ENCODE data around the gene RAB3A. TPM values are rescaled to one million over a fixed set of nuclear protein-coding genes. Genes with fewer than 3 reads are reported as not detected.
A peak's percentile ranks its signal among the peaks of the same experiment; 100 is the strongest.

RAB3A gene
- total RNA-seq, 4 donors from 2014 or later: 0.30 to 0.76 (median 0.44) TPM; not detected in 1

GRCh38 chr19:18155095-18156087, 48.5 kb downstream of the RAB3A start:
- Histone ChIP-seq H3K4me3 (peak overlapping the region in 2 of 4 donors; percentile 22 to 41), H3K27ac (peak overlapping the region; percentile 77 to 97 (median 84)), H3K36me3 (peaks cover 0 to 11% (median 0%) of the 10 kb centered on the region in 3 donors), H3K9me3 (no peaks in the 10 kb centered on the region), H3K4me1 (peaks cover 44 to 88% (median 62%) of the 10 kb centered on the region in 3 donors), H3K27me3 (no peaks in the 10 kb centered on the region)
- WGBS, 2 donors: 83 to 89% methylated on average over 2 to 6 of the region's 43 CpGs
- no peak for DNase-seq
- TF ChIP-seq CTCF (IDR thresholded peaks at IDR 0.05): no peak
- intact Hi-C loops (cut with DNase I): loop anchor here (5.0 kb wide), 1 partner anchor 43 kb away; no protein-coding TSS in a partner anchor

GRCh38 chr19:18153556-18154134, 50.2 kb downstream of the RAB3A start:
- Histone ChIP-seq H3K36me3 (peaks cover 0 to 16% (median 0%) of the 10 kb centered on the region in 3 donors), H3K4me3 (peak overlapping the region; percentile 66 to 98 (median 84)), H3K27me3 (no peaks in the 10 kb centered on the region), H3K4me1 (peaks cover 44 to 76% (median 56%) of the 10 kb centered on the region in 3 donors), H3K27ac (peak overlapping the region; percentile 89 to 99 (median 96)), H3K9me3 (no peaks in the 10 kb centered on the region)
- DNase-seq: no peak
- 0 to 20% methylated on average over 3 to 11 of the region's 38 CpGs for WGBS, 2 donors
- intact Hi-C loops (cut with DNase I): no loop called here
- TF ChIP-seq POLR2A (IDR thresholded peaks at IDR 0.05) (no peak), CTCF (IDR thresholded peaks at IDR 0.05) (no peak)

GRCh38 chr19:18152817-18153555, 50.9 kb downstream of the RAB3A start, which contains the start of gene PIK3R2:
Gene PIK3R2 (plus strand): TSS chr19:18153163. CDS start chr19:18155880, 2,717 bp downstream.
- DNase-seq: peak; percentile 90
- WGBS, 2 donors: 0 to 1% methylated on average over 1 to 19 of the region's 86 CpGs
- intact Hi-C loops (cut with DNase I): no loop called here
- Histone ChIP-seq H3K9me3 (no peaks in the 10 kb centered on the region), H3K36me3 (peaks cover 0 to 16% (median 0%) of the 10 kb centered on the region in 3 donors), H3K4me1 (peaks cover 44 to 69% (median 49%) of the 10 kb centered on the region in 3 donors), H3K27ac (peak within 1 kb of the TSS; percentile 89 to 99 (median 96)), H3K4me3 (peak within 1 kb of the TSS; percentile 66 to 98 (median 84)), H3K27me3 (no peaks in the 10 kb centered on the region)
- TF ChIP-seq POLR2A (IDR thresholded peaks at IDR 0.05) (peak in 3 of 4 donors; percentile 69 to 84 (median 83)), CTCF (IDR thresholded peaks at IDR 0.05) (peak in 1 of 6 experiments; percentile 14)

- intact Hi-C loops (cut with DNase I): no loop called here
- H3K27ac ChIP-seq: peak overlapping the region; percentile 89 to 99 (median 96)
- no peaks in the 10 kb centered on the region for H3K9me3 ChIP-seq
- peak overlapping the region; percentile 66 to 98 (median 84) for H3K4me3 ChIP-seq
- H3K36me3 ChIP-seq: peaks cover 0 to 20% (median 0%) of the 10 kb centered on the region in 3 donors
- H3K27me3 ChIP-seq: no peaks in the 10 kb centered on the region
- H3K4me1 ChIP-seq: peaks cover 40 to 64% (median 45%) of the 10 kb centered on the region in 3 donors
- peak; percentile 50 to 81 (median 68) for TF ChIP-seq CTCF (IDR thresholded peaks at IDR 0.05)
- no peak for TF ChIP-seq POLR2A (IDR thresholded peaks at IDR 0.05)
- WGBS, 2 donors: 0 to 1% methylated on average over 13 to 22 of the region's 22 CpGs
- peak; percentile 88 for DNase-seq
Measured at GRCh38 chr19:18152442-18152816, 51.4 kb downstream of the RAB3A start.

All from esophagus squamous epithelium (tissue), 5 donors.